NCI-H82 treated with DMSO at 0.1 percent for 48 hours (cell line): ENCODE data around the gene UBR3.

Source experiments
- DNase-seq: peaks from one replicate; lab custom pipeline; 2025; ENCODE audit not compliant: unreplicated experiment; lab: John Stamatoyannopoulos, UW

UBR3 gene

GRCh38 chr2:169999054-169999453, 171.8 kb downstream of the UBR3 start:
- no peak for DNase-seq

DNA sequence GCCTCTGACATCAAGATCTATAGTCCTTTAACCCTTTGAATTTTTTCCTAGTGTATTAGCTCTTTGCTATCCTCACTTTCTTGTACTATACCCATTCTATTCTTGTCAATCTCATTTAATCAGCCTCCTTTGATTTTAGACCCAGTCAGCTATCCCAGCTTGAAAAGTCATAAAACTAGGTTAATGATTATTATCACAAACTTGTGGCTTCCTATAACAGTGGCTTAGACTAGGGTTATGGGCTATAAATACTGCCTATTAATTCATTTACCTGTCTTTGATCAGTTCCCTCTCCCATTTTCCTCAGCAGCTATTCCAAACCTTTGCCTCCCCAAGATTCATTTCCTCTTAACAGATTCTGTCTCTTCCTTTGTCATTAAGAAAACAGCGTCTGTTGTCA, 174.8 kb downstream of the UBR3 start:
- no peak for DNase-seq

GRCh38 chr2:170005702-170006101, 178.4 kb downstream of the UBR3 start:
- DNase-seq, result no peak

GRCh38 chr2:170006587-170007325, 179.5 kb downstream of the UBR3 start:
- DNase-seq, result no peak

GRCh38 chr2:170009209-170009608, 182.0 kb downstream of the UBR3 start:
- no peak for DNase-seq

GRCh38 chr2:170012773-170013172, 185.5 kb downstream of the UBR3 start:
- no peak for DNase-seq

DNA sequence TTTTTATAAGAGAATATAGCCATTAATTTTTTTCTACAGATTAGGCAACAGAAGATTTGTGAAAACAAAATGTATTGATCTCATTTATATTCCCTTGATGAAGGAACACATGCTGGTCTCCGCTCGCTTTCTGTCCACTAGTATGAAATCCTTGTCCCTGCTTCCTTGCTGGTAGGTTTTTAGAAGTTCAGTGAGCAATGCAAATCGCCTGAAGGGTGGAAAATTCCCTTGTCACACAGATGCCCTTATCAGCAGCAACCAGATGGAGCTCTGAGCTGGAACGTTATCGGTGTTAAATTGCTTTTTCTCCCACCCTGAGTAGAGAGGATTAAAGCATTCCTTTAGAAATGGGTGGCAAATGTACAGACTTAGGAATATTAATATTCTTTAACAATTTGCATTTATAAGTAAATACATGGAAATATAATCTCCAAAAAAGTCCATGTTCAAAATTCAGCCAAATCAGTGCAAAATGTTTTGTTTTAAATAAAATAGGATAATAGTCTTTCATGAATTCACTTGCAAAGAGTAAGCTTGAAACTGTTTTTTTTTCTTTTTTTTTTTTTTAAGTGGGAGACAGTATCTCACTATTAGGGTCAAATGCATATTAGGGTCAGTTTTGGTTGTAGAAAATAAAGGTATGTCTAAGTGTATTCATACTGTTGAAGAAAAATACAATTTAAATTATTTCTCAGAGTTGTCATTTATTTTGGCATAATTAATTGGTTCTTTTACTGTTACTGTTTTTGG, 186.7 kb downstream of the UBR3 start:
- no peak for DNase-seq

DNA sequence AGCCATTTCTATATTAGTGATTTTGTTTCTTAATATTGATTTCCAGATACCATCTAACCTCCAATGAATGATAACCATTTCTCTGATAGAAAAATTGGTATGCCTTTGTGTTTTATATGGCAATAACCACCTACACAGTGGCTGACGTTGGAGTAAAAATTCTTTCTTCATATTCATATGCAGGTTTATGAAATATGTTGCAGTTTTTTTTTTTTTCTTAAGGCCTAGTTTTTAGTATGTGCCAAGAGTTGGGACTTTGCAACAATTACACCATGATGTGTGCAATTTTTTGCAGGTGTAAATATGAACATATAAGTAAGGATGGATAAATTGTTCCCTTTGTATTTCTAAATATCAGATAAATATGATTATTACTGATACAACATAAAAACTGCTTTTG, 187.5 kb downstream of the UBR3 start:
- DNase-seq, result no peak

- DNase-seq, result no peak
Observed at GRCh38 chr2:170017860-170018532, 190.7 kb downstream of the UBR3 start.

- no peak for DNase-seq
Observed at GRCh38 chr2:170019060-170019805, 192.0 kb downstream of the UBR3 start.

- no peak for DNase-seq
Observed at GRCh38 chr2:170020777-170021176, 193.5 kb downstream of the UBR3 start.

DNA sequence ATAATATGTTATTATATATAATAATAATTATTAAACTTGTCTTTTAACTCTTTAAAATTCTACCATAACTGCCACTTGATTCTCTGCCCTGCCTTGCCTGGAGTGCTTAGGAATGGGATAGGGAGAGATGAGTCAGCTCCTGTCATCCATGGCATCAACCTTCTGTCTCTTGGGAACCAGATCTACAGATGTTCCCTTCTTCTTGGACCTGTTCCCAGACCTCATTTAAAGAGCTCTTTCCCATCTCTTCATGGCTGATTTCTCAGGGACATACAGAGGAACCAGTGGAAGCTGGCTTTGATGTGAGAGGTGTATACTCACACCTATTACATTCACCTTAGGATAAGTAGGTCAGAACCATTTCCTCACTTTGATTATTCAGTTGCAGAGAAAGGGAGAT, 195.4 kb downstream of the UBR3 start:
- DNase-seq, result no peak

DNA sequence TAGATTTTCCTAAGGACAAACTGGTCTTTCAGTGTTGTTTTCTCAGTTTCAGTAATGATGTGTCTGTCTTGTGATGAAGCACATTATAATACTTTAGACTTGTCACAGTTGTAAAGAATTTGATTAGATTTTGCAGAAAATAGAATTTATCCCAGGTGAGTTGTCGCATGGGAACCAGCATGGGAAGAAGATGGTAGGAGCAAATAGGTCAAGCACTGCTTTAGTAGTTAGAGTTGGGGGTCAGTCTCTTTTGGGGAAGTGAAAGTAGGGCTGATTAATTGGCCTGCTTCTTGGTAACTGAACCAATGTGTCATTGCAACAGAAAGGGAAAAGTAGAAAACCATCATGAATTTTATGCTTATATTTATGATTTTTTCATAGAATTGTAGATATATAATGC, 197.5 kb downstream of the UBR3 start:
- no peak for DNase-seq

DNA sequence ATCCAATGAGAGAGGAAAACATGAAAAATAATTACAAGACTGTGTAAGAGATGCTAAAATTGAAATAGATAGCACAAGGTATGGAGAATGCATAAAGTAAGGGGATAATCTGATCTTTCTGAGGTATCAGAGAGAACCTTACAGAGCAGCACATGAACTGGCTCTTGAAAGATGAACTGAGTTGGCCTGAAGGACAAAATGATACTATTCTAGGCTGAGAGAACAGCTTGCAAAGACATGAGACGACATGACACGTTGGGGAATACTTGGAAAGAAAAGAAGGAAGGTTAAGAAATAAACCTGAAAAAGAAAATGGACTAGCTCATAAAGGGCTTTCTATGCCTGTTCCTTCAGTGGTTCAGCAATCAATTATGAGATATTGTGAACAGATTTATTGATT, 198.0 kb downstream of the UBR3 start:
- no peak for DNase-seq

DNA sequence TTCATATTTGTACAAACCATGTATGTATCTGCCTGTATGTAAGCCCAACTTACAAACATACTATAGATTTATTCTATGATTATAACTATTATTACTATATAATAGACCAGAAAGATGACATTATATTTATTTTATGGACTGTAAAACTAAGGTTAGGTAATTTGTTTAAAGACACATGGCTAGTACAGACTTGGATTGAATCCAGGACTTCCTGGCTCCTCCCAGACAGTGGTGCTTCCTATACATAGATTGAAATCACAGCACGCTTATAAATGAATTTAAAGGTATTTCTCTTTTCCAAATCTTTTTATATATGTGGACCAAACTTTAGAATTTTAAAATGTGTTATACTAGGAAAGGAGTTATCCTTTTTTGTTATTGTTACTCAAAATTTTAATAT, 199.1 kb downstream of the UBR3 start:
- DNase-seq, result no peak

- no peak for DNase-seq
Observed at GRCh38 chr2:170029551-170029950, 202.3 kb downstream of the UBR3 start.

- no peak for DNase-seq
Observed at GRCh38 chr2:170030040-170030439, 202.8 kb downstream of the UBR3 start.

- no peak for DNase-seq
Observed at GRCh38 chr2:170031288-170031687, 204.0 kb downstream of the UBR3 start.

GRCh38 chr2:170034596-170034995, 207.3 kb downstream of the UBR3 start:
- no peak for DNase-seq

GRCh38 chr2:170038734-170039133, 211.5 kb downstream of the UBR3 start:
- no peak for DNase-seq

- DNase-seq, result no peak
Observed at GRCh38 chr2:170039401-170040172, 212.3 kb downstream of the UBR3 start.
